ENCODE data around the gene CNKSR3.

Gene CNKSR3

DNA sequence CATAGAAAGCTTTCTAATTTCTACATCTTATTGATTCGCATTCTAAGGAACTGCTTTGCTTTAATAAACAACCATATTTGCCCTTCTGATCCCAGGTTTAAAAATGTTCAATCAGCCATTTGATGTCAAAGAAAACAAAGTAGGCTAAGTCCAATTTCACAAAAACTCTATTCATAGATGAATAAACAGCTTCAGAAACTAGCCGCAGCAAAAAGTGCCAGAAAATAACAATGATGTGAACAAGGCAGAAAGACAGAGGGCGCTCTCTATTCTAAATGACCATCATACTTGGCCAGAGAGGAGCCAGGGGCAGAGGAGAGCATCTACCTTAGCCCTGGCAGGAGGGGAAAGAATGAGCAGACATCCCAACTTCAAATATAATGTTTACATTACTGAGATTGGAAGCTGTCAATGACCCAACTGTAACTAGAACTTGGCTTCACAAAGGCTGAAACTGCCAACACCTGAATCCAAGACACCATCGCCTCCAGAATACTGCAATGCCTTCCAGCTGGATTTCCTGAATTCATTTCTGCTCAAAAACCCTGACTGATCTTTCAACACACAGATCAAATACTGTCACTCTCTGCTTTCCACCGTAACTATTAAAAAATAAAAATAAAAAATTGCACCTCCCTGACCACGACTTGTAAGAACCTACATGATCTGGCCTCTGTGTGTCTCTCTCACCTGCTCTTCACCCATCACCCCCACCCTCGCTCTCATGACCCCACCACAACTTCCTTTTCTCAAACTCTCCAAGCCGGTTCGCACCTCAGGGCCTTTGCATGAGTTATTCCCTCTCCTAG lies 9.5 kb downstream of the CNKSR3 start:
- DNase-seq: no peak

DNA sequence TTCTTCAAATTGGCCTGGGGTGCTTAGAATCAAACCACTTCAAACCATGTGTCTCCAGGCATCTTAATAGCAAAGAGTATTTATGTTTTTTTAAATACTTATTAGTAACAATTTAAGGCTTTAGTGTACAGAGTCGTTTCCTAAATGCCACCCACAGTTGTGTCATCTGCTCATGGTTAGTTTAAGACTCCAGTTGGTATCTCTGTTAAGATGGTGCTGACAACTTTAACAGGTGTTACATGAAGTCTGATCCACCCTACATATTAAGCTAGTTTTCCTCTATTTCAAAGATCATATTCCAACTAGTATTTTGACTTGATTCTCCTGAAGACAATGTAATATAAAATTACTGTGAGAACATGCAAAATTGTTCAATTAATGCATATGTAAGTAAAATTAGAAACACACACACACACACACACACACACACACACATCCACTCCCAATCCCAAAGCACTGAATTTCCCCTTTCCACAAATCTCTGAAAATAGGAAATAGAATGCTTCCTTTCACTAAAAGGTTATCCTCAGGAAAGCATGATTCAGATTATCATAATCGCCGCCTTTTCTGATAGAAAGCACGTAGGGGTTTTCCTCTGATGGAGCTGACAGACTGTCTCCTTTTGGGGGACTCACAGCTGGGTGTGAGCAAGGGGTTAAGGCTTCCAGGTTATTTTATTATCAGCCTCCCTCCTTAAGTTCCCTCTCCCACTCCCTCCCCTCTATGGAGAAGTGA lies 10.5 kb downstream of the CNKSR3 start:
- DNase-seq: no peak

DNA sequence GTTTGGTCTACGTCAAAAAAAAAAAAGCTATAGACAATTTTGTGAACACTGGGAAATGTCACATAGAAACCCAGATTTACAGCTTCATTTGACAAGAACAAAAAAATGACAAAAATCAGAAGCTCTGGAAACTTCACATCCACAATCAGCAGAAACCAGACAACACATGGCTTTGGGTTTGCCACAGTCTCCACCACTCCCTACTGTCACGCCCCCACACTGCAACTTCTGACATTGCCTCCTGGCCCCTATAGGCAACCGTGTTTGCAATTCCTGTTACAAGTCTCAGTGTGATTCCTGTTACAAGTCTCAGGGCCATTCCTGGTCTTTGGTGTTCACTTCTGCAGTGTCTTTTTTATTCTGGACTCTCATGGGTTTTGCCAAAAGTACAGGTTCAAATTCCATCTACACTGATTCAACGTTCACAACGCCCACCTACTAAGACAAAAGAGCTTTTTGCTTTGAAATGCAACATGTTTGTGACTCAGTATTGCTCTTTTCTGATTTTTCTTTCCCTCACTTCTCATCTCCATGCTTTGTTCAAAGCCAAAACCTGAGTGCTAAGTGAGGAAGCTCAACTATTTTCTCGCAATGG lies 12.0 kb downstream of the CNKSR3 start:
- no peak for DNase-seq

DNA sequence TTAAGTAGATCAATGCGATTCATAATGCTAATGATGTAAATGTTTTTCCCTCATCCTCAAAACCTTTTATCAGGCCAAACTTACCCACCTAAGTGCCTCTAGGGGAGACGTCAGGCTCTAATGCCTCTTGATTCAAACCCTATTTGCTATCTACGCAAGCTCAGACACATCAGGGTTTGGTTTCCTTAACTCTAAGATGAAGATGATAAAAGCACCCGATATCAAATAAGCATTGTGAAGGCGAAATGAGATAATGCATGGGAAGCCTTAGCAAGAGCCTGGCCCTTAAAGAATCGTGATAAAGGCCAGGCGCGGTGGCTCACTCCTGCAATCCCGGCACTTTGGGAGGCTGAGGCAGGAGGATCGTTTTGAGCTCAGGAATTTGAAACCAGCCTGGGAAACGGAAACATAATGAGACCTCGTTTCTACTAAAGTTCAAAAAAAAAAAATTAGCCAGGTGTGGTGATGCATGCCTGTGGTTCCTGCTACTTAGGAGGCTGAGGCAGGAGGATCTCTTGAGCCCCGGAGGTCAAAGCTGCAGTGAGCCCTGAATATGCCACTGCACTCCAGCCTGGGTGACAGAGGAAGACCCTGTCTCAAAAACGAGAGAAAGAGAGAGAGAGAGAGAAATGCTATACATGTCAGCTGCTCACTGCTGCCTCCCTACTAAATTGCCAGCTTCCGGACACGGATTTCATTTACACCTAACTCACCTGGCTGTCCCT lies 13.5 kb downstream of the CNKSR3 start:
- no peak for DNase-seq

DNA sequence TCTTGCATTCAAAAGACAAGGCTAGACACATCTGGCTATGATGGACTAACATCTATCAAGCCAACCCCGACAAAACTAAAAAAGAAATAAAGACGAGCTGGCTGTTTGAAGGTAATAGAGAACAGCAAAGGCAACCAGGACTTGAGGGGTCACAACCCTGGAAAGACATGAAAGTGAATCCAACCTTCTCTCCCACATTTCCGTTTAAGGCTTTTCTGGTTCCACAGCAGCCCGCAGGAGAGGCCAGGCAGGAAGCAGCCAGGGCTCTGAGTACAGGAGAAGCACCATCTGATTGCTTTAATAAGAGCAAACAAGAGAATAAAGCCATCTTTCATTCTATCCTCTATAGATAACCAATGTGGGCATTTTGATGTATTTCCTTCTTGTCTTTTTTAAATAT lies 14.3 kb downstream of the CNKSR3 start:
- no peak for DNase-seq

DNA sequence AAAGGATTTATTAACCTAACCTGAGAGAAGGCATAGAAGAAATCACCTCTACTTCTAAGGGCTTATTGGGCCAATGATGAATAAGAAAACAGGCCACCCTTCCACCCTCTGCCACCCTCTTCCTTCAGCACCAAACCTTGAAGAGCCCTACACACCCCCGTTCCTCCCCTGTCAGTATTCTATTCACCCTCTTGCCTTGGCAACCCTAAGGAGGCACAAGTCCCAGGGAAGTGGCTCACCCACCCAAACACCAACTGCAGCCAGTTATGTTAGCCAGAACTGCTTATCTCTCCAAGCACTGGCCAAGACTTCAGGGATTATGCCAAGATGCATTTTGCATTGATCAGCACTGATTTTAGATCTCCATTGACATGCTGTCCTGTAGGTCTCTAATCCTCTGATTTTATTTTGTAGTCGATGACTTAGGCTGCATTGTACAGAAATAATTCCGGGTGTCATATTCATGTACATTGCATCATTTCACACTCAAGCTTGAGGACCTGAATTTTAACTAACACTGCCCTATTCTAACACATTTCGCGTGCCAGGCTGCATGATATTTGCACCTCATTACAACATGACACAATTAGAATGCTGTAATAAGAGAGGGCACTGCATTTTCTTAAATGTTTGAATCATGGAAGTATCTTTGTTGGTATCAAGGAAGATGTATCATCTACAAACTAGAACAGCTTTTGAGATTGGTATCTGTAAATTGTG lies 15.7 kb downstream of the CNKSR3 start:
- no peak for DNase-seq

DNA sequence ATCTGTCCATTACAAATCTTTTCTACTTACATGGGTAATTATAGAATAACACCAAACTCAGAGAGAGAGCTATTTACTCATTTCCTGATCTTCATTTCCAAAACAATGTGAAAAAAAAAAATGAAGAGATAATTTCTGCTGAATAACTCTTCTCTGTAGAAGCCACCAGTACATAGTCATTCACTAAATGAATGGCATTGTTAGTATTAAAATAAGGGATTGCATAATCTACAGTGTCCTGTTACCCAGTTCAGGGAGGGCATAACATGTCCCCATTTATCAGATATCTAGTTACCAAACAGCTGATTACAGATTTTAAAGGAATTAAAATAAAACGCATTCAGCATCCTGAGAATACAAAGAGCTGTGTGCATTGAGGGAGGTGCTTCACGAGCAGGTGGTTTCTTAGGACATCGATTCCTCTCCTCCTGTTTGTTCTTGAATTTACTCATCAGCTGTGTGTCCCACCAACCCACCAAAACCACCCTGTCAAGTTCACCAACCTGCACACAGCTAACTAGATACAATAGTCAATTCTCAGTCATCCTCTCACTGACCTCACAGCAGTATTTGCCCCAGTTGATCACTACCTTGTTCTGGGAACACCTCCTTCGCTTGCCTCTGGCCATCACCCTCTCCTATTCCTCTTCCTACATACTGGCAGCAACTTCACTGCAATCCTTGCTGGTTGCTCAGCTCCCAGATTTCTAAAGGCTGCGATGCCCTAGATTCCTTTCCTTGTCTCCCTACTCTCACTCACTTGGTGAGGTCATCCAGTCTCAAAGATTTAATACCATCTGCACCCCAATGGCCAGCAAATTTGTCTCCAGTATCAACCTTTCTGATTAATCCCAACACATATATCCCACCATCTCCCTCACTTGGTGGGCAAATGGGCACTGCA lies 18.7 kb downstream of the CNKSR3 start:
- DNase-seq: no peak

DNA sequence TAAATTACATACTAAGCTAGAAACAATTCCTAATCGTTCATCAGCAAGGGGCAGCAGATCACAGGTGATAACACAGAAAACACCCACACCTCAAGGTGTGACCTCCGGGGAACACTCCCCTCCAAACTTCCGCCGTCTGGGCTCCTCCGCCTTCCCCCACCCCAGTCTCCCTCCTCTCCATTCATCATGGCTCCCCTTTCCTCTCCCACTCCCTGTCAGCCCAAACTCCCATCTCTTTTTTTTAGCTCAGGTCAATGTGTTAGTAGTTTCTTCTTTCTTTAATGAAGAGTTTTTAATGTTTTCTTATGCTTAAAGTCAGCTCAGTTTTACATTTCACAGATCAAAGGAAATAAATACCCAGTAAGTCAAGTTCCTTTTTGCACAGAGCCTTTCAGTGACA lies 20.7 kb downstream of the CNKSR3 start:
- no peak for DNase-seq

DNA sequence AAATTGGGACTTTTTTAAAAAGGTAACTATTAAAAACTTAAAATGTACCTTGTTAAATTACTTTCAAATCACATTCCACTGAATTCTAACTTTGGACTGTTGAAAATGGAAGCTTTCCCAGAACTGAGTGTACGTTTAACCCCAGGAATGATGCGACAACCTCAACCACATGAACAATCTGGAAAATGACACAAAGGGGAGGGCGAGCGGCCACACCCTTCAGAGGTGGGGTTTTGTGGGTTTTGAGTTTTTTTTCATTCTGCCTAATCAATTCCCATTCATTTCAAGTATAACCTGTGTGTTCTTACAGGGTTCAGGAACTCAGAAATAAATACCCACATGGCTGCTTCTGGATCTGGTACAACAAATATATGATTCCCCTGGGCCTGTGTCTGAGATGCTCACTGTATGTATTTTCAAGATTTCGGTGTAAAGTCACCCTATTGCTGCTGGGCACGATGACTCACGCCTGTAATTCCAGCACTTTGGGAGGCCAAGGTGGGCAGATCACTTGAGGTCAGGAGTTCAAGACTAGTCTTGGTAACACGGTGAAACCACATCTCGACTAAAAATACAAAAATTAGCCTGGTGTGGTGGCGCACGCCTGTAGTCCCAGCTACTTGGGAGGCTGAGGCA lies 21.6 kb downstream of the CNKSR3 start:
- DNase-seq: no peak

DNA sequence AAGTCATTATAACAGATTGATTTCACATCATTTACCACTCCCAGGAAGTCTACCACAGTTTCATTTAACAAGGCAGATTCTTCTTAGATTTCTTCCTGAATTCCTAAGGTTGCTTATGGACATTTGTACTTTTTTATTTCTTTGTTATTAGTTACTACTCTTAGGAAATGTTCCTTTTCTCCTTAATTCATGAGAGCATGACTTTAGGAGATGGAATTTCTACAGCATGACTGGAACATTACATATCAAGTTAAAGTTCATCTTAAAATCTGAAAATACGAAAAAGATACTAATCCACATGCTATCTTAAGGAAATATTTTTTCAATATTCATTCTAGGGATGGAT lies 22.3 kb downstream of the CNKSR3 start:
- DNase-seq: no peak

DNA sequence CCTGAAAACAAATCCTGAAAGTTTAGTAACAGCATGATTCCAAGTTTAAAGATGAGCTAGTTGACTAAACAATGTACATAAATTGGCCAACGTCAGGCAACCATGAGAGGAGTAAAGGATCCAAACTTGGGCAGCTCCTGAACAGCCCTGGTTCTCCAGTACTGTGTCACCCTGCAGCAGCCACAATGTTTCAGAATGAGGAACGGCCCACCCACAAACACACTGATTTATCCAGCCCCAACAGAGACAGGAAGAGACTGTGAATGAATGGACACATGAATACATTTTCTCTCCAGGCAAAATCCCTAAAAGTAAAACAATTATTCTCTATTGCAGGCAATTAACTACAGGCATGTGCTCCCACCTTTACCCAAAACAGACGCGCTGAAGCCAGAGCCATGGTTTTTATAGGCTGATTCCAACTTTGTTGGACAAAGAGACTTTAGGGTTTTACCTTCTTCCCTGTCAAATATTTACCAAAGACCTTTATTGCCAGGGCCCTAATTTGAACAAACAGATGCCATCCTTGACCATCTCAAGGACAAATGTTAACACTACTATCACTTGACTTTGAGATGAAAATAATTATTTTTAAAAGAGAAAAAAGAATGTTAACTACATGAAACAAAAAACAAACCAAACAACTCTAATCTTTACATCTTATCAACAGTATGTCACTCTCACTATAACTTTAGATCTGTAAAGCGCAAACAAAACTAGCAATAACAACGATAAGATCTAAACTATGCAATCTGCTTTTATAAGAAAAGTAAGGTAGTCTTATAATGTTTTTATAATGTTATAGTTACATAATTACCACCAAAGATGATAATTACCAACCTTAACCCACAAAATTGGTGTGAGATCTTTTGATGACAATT lies 22.9 kb downstream of the CNKSR3 start:
- DNase-seq: no peak

DNA sequence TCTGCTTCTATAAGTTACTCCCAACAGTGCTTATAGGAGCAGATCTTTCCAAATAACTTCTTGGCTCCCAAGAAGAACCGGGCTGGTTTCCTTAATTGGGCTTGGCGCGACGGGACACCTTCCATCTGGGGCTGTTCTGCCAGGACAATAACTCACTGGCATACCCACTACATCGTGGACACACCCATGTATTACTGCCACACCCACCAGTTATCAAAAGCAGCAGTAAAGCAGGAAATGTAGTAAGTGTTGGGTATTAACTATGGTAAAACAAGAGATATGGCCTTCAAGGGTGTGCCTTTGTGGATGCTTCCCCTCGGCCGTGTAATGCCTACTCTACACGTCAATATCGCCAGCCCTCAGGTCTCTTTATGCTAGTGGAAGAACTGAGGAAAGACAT lies 24.7 kb downstream of the CNKSR3 start:
- DNase-seq: no peak

DNA sequence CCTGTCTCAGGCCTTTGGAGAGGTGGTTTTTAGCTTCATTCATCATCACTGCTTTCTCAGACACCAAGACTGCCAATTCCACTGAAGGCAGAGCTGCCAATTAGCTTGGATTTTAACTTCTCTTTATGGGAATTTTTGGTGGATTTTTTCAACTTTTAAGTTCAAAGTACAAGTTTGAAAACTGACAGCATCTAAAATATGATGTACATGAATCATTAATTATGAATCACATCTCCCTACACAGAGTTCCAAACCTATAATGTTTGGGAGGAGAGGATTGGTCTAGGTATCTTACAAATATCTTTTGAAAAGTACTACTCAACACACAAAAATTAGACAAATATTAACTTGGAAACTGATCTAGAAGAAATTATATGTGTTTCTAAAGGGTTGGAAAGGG lies 25.5 kb downstream of the CNKSR3 start:
- no peak for DNase-seq

DNA sequence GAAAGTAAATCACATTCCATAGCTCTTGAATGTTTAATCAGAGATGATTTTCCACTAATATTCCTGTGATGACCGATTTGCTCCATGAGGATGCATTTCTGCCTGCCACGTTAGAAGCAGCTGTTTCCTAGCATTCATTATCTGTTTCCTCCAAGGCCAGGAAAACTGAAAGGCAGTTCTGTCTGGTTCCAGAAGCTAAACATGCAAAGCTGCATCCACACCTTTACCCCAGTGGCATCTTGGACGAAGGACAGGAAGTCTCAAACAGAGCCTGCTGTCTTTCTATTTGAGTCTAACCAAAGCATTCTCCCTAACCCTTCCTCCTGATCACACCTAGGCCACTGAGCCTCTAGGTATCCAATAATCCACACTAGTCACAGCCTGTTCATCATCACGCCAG lies 27.6 kb downstream of the CNKSR3 start:
- no peak for DNase-seq

DNA sequence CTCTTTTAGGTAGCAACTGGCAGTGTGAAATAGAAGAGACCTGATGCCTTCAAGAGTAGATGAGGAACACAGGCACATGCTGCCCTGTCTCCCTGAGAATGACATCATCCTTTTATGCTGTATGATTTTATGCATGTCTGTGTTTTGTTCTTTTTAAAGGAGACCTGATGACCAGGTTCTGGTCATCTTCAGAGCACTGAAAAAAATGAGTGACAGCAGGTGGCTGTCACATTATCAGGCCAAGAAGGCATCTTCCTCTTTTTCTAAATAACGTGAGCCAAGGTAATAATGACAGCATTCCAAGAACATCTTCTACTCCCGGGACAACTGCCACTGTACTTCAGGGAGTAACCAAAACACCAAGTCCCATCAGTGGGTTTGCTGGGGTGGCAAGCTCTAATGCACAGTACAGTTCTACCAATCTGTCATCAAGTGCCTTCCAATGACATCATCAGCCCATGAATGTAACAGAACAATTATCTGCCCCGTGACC lies 28.9 kb downstream of the CNKSR3 start:
- no peak for DNase-seq

DNA sequence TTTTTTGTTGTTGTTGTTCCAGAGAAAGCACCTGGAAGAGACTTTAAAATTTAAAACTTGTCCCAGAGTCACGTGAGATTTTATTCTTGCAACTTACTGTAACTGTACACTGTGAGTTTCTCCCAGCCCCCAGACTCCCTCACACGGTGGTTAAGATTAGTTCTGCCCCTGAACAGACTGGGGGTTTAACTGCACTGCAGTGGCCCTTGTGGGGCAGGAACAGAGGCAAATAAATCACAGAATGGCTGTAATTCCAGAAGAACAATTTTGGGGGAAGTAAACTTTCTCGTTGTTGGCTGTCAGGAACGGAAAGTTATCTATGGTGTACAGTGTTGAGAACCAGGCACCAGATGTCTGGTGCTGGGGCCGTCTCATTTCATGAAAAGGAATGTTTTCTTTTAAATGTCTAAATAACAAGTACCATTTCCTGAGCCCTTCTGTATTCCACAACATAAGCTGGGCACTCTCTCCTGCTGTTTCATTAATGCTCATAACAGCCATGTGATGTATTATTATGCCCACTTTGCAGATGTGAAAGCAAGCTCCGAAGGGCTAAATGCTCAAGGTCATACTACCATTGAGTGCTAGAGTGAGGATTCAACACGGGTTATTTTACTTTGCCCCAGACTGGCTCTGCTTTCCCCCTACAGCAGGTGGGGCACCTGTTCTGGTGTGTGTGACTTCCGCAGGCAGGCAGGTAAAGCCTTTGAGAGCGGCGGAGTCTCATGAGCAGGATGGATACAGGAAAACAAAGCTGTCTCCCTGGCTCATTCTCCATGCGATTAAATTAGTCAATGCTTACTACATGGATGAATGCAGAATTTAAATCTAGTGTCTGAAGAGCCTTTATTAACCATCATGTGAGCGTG lies 30.5 kb downstream of the CNKSR3 start:
- DNase-seq: no peak

DNA sequence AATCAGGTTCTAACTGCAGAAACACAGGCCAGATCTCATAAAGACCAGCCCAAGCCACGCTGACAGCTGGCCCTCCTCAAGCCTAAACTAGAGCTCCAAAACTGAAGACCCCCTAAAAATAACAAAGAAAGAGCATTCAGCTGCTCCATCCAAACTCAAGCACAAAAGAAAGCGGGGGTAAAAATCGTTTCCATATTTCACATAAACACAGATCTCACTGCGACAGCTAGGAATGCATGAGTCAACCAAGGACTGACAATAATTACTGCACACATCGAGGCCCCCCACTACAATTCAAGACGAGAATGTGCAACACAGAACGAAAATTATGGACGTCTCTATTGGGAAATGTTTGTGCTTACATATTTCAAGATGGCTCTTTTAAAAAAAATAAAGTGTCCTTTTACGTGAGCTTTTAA lies 31.1 kb downstream of the CNKSR3 start:
- DNase-seq: no peak

DNA sequence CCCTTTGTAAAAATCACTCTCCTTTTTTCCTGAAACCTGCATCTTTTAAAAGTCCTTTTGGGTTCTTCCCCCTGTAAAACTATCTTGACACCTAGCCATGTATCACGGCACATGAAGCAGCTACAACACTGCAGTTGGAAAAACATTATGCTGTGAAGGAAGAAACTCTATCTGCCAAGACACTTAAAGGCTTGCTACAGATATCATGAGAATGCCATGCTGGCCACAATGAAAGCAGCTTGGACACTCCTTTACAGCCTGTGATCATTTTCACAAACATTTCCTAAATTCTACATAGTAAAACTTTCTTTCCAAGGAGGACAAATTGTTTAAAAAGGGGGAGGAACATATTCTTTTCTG lies 31.8 kb downstream of the CNKSR3 start:
- no peak for DNase-seq

Measured in DMS 273 treated with DMSO at 0.1 percent for 48 hours (cell line).